Activated T-helper 2 cell treated with anti-CD3 and anti-CD28 coated beads, Interferon-gamma antibody, Interleukin-2, Interleukin-4, amounts not matched to agents 10 μg/mL and 5 μg/mL and 100 μg/mL, durations not matched to agents 14 hours and 24 hours and 36 hours (primary cell): ENCODE results near the gene MTAP. TPM values are rescaled to one million over a fixed set of nuclear protein-coding genes. Genes with fewer than 3 reads are reported as not detected.

Experiments used
- DNase-seq: peaks from one replicate; pipeline ENCODE4 v3.0.0; 2021; ENCODE audit warnings: low spot score
- H3K27ac Mint-ChIP-seq: one replicate; pipeline ENCODE4 v1.8.0; 2021; ENCODE audit warnings: mixed read lengths
- H3K27me3 Mint-ChIP-seq: one replicate; pipeline ENCODE4 v1.8.0; 2021; ENCODE audit warnings: low read depth, mixed read lengths
- H3K36me3 Mint-ChIP-seq: one replicate; pipeline ENCODE4 v1.8.0; 2021; ENCODE audit warnings: low read depth, mixed read lengths
- H3K4me1 Mint-ChIP-seq: one replicate; pipeline ENCODE4 v1.8.0; 2021; ENCODE audit warnings: low read depth, mixed read lengths
- H3K4me3 Mint-ChIP-seq: one replicate; pipeline ENCODE4 v1.8.0; 2021; ENCODE audit warnings: low read depth, mild to moderate bottlenecking, moderate library complexity, mixed read lengths
- H3K9me3 Mint-ChIP-seq: one replicate; pipeline ENCODE4 v1.8.0; 2021; ENCODE audit warnings: mixed read lengths
- intact Hi-C: fragments of 100-400 bp; cut with micrococcal nuclease; formaldehyde crosslinking; loops from one replicate; pipeline ENCODE4 v1.15.1; 2023
- total RNA-seq: library from RNA; stranded (reverse); gene quantifications from 2 replicates; pipeline ENCODE4 v1.2.3, GENCODE V29; 2022

MTAP gene
- total RNA-seq, result 66.6 and 79.9 TPM in 2 replicates

DNA sequence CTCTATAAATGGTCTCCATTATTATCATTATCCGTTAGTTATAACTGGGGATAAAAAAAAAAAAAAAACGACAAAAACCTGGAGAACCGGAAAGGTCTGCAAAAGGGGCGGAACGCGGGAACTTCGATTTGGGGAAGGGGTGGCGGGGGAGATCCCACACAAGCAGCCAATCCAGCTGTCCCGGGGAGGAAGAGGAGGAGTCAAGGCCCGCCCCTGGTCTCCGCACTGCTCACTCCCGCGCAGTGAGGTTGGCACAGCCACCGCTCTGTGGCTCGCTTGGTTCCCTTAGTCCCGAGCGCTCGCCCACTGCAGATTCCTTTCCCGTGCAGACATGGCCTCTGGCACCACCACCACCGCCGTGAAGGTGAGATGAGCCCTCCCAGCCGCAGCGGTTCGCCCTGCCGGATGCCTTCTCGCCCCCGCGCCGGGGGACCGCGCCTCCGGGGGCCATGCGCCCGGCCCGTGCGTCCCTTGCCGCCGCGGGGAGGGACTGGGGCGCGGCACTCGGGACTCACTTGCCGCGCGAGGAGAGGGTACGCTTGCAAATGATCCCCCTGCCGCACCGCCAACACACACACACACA lies at the start of gene MTAP:
Gene MTAP (plus strand): TSS at position 219 of the 583 bp plus-strand sequence. CDS start 113 bp downstream, at position 332.
- H3K9me3 Mint-ChIP-seq, result no peaks in the 10 kb centered on the region
- peak within 1 kb of the TSS; percentile 100 for H3K4me3 Mint-ChIP-seq
- peak; percentile 67 for DNase-seq
- H3K27ac Mint-ChIP-seq, result peak within 1 kb of the TSS; percentile 99
- intact Hi-C loops, result no loop called here
- H3K27me3 Mint-ChIP-seq, result peaks cover 33% of the 10 kb centered on the region
- peaks cover 39% of the 10 kb centered on the region for H3K4me1 Mint-ChIP-seq
- H3K36me3 Mint-ChIP-seq, result peaks cover 30% of the 10 kb centered on the region

DNA sequence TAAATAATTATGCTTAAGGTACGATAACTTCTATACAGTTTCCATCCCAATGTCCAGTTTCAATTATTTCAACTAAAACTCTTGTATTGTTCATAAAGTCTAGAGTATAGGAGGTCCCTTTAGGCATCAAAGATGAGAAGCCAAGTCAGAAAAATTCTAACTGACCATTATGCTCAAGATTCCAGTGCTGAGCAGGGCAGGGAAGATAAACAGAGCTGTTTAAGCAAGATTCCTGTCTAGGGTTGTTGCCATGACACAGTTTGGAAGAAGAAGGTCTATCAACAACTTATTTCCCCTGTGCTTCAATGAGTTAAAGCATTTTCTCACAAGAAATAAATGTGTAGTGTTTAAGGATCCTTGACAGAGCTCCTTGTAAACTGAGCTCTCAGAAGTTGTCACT lies 48.9 kb upstream of the MTAP start:
- peaks cover 71% of the 10 kb centered on the region for H3K27me3 Mint-ChIP-seq
- no peaks in the 10 kb centered on the region for H3K9me3 Mint-ChIP-seq
- intact Hi-C loops, result no loop called here
- H3K36me3 Mint-ChIP-seq, result no peaks in the 10 kb centered on the region
- DNase-seq, result no peak
- H3K4me3 Mint-ChIP-seq, result no peak overlapping the region
- H3K4me1 Mint-ChIP-seq, result no peaks in the 10 kb centered on the region
- no peak overlapping the region for H3K27ac Mint-ChIP-seq

DNA sequence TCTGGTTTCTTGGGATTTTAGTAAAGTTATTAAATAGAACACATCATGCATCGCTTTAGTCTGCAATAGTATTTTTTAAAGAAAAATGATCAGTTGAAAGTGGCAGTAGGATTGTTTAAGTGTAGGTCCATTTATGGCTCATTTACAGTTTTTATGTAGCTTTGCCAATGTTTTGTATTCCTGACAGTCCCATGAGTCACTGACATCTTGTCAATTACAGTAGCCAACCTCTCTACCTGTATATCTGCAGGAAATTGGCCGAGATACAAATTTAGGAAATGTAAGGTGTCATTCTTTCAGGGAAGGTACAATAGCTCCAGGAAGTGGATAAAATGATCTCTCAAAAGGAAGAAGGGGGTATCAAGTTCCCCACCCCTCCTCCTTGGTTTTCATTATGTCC lies 47.7 kb upstream of the MTAP start:
- Mint-ChIP-seq H3K36me3 (no peaks in the 10 kb centered on the region), H3K4me1 (no peaks in the 10 kb centered on the region), H3K27me3 (peaks cover 79% of the 10 kb centered on the region), H3K4me3 (no peak overlapping the region), H3K9me3 (no peaks in the 10 kb centered on the region), H3K27ac (no peak overlapping the region)
- intact Hi-C loops, result no loop called here
- no peak for DNase-seq

DNA sequence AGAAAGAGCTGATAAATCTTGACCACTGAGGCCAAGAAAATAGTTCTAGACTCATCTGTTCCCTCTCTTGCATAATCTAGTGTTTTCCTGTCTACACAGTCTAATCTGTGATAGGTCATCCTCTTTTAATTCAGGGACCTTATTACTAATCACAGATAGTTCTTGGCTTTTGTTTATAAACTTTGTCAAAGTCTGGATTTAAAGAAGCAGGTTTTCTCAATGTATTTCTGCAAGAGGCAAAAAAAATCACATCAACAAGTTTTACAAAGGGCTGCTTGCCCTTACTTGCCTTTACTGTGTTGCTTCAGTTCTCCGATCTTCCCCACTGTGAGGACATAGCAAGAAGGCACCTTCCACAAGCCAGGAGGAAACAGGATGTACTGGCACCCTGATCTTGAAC lies 43.9 kb upstream of the MTAP start:
- H3K36me3 Mint-ChIP-seq, result no peaks in the 10 kb centered on the region
- H3K4me1 Mint-ChIP-seq, result peaks cover 14% of the 10 kb centered on the region
- no peak overlapping the region for H3K4me3 Mint-ChIP-seq
- DNase-seq, result no peak
- no peak overlapping the region for H3K27ac Mint-ChIP-seq
- intact Hi-C loops, result no loop called here
- peaks cover 72% of the 10 kb centered on the region for H3K27me3 Mint-ChIP-seq
- H3K9me3 Mint-ChIP-seq, result no peaks in the 10 kb centered on the region

DNA sequence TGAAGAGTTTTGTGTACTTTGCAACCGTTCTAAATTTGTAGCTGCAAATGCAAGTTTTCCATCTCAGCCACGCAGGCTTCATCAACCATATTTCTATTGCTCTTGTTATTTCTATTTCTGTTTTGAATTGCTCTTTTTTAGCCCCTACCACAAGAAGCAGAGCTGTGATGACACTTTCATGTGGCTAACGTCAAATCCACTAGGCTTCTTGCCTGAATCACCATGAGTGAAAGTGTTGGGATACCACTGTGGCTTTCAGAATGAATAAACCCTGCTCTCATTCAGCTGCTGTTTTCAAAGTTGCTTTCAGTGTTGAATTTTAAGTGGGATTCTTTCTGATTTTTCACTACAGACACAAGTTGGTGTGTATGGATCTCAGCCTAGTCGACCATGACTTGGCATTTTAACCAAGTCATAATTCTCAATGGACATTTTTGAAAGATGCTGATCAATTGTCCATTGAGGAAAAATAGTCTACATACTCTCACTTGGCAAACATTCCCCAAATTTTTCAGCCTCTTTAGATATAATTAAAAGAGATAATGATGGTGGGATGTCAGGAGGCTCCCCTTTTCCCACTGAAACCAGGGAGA lies 41.0 kb upstream of the MTAP start:
- no peaks in the 10 kb centered on the region for H3K9me3 Mint-ChIP-seq
- H3K27ac Mint-ChIP-seq, result no peak overlapping the region
- peak; percentile 29 for DNase-seq
- peaks cover 69% of the 10 kb centered on the region for H3K27me3 Mint-ChIP-seq
- H3K4me1 Mint-ChIP-seq, result peaks cover 14% of the 10 kb centered on the region
- H3K36me3 Mint-ChIP-seq, result no peaks in the 10 kb centered on the region
- intact Hi-C loops, result loop anchor here (1.0 to 10.0 kb wide), 6 partner anchors 17 to 557 kb away; partner anchors contain the start of genes CDKN2B, IFNA10 and IFNA7
- H3K4me3 Mint-ChIP-seq, result no peak overlapping the region

DNA sequence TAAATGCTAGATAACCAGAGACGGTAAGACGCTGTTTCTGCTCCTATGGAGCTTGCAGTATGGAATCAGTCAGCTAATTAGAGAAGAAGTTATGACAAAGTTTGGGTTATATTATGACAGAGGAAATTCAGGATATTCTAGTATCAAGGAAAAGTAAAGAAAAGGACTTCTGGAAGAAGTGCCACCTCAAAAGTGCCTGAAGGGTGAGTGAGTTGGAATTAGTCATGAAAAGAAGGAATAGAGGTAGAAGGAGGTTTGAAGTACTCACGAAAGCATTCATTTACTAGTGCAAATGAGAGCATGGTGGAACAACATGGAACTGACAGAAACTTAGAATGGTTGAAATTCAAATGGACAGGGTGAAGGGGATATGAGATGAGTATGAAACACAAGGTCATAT lies 40.4 kb upstream of the MTAP start:
- Mint-ChIP-seq H3K4me3 (no peak overlapping the region), H3K27ac (no peak overlapping the region), H3K36me3 (no peaks in the 10 kb centered on the region), H3K4me1 (peaks cover 14% of the 10 kb centered on the region), H3K27me3 (peaks cover 71% of the 10 kb centered on the region), H3K9me3 (no peaks in the 10 kb centered on the region)
- no peak for DNase-seq
- intact Hi-C loops, result loop anchor here (5.0 to 10.0 kb wide), 2 partner anchors 185 to 557 kb away; partner anchors contain the start of genes IFNA10 and IFNA7

DNA sequence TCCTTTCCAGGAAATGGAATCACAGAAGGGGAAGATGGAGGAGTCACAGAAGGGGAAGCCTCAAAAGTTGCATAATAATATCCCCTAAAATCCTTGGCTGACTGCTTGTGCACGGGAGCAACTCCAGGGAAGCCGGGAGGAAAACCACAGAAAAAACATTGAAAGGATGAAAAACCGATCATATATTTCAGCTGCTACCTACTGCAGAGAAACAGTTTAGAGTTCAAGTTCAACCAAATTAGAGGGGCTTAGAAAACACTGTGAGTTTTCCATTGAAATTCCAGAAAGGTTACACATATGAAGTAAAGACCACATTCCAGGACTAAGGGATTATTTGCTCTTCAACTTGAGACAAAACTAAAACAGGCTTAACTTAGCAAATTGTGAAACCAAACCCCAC lies 37.6 kb upstream of the MTAP start:
- H3K27ac Mint-ChIP-seq, result no peak overlapping the region
- no peaks in the 10 kb centered on the region for H3K36me3 Mint-ChIP-seq
- H3K27me3 Mint-ChIP-seq, result peaks cover 76% of the 10 kb centered on the region
- H3K9me3 Mint-ChIP-seq, result no peaks in the 10 kb centered on the region
- DNase-seq, result no peak
- intact Hi-C loops, result loop anchor here (5.0 to 10.0 kb wide), 2 partner anchors 188 to 560 kb away; partner anchors contain the start of genes IFNA10 and IFNA7
- no peak overlapping the region for H3K4me3 Mint-ChIP-seq
- H3K4me1 Mint-ChIP-seq, result peaks cover 14% of the 10 kb centered on the region

DNA sequence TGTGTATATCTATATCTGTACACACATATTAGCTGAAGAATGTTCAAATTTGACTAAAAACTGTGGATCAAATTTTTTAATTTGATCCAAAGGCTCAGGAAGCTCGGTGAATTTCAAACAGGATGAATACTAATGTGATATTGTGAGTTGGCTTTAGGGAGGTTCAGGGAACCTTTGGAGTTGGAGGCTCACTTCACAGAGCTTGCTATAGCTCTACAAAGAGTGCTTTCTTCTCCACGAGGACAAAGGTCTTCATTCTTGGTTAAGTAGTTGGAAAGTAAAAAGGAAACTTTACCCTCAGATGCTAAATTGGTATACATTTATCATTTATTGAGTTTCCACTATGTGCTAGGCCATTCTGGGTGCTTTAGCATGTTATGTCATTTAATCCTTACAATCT lies 36.3 kb upstream of the MTAP start:
- H3K27ac Mint-ChIP-seq, result no peak overlapping the region
- DNase-seq, result no peak
- H3K4me3 Mint-ChIP-seq, result no peak overlapping the region
- peaks cover 14% of the 10 kb centered on the region for H3K4me1 Mint-ChIP-seq
- intact Hi-C loops, result loop anchor here (10.0 kb wide), 1 partner anchor 561 kb away; the partner anchor contains the start of genes IFNA10 and IFNA7
- no peaks in the 10 kb centered on the region for H3K36me3 Mint-ChIP-seq
- peaks cover 79% of the 10 kb centered on the region for H3K27me3 Mint-ChIP-seq
- H3K9me3 Mint-ChIP-seq, result no peaks in the 10 kb centered on the region

DNA sequence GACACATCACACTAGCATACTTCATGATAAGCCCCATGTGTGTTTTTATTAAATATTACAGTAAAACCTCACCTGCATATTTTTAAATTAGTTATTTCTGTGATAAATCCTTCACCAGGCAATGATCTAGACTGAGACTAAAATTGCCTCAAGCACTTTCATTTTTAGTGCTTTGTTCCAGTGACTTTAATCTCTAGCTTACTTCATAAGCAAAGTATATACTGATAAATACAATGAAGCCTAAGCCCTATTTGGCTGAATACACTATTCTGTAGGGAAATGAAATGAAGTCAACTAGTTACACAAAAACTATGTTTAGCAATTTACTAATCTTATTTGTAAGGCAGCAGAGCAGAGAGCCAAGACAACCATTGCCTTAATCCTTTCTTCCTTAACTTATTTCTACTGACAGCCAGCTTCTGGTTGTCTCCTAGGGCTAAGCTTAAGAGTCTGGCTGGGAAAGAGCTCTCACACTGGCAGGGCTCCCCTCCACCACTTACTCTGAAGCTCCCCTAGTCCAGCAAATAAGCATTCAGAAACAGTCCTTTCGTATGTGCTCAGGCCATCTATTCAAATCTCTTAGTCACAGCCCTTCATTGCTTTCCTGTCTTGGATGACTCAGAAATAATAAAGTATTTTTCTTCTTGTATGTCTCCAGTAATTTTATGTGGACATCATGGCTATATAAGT lies 31.4 kb upstream of the MTAP start:
- intact Hi-C loops, result no loop called here
- H3K27ac Mint-ChIP-seq, result no peak overlapping the region

DNA sequence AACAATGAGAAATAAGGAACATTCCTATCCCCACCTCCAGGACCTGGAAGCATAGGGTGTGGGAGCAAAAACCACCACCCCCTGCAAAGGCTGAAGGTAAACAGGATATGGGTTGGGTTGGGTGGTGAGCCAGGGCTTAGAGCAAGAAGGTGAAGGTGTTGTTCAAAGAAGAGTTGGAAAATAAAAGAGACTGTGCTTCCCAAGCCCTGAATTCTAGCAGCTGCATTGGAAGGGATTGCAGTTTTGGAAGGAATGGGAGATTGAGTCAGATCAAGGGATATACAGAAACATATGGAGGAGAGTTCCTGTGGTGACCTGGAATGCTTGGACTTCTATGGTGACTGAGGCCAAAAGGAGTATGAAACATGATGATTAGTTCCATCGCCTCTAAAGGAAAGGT lies 24.7 kb upstream of the MTAP start:
- peaks cover 11% of the 10 kb centered on the region for H3K27me3 Mint-ChIP-seq
- H3K9me3 Mint-ChIP-seq, result no peaks in the 10 kb centered on the region
- no peaks in the 10 kb centered on the region for H3K36me3 Mint-ChIP-seq
- intact Hi-C loops, result loop anchor here (2.0 kb wide), 1 partner anchor 17 kb away; no protein-coding TSS in a partner anchor
- H3K27ac Mint-ChIP-seq, result no peak overlapping the region
- DNase-seq, result no peak
- no peak overlapping the region for H3K4me3 Mint-ChIP-seq
- H3K4me1 Mint-ChIP-seq, result no peaks in the 10 kb centered on the region

More for the DNA sequence above, 31.4 kb upstream of the MTAP start:
- Mint-ChIP-seq H3K4me3 (no peak overlapping the region), H3K4me1 (peaks cover 3% of the 10 kb centered on the region), H3K27me3 (peaks cover 58% of the 10 kb centered on the region), H3K9me3 (no peaks in the 10 kb centered on the region), H3K36me3 (no peaks in the 10 kb centered on the region)
- DNase-seq, result no peak

DNA sequence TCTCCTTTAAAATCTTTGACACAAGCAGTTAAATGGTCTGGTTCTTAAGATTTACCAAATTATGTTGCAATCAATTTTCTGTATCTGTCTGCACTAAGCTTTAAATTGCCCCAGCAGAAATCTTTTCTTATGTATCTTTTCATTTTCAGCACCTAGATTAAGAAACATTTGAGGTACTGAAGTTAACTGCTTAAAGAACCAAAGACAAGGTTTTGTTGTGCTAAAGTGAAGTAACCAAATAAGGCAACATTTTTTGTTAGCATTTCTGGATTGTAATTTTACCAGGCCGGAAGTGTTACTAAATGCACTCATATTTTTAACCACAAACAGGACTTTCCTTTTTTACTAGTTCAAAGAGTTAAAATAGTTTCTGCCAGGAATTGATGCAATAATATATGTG lies 24.1 kb upstream of the MTAP start:
- no peaks in the 10 kb centered on the region for H3K4me1 Mint-ChIP-seq
- no peak for DNase-seq
- no peaks in the 10 kb centered on the region for H3K36me3 Mint-ChIP-seq
- H3K27ac Mint-ChIP-seq, result no peak overlapping the region
- intact Hi-C loops, result loop anchor here (2.0 kb wide), 1 partner anchor 18 kb away; no protein-coding TSS in a partner anchor
- H3K9me3 Mint-ChIP-seq, result no peaks in the 10 kb centered on the region
- H3K27me3 Mint-ChIP-seq, result peaks cover 11% of the 10 kb centered on the region
- H3K4me3 Mint-ChIP-seq, result no peak overlapping the region

DNA sequence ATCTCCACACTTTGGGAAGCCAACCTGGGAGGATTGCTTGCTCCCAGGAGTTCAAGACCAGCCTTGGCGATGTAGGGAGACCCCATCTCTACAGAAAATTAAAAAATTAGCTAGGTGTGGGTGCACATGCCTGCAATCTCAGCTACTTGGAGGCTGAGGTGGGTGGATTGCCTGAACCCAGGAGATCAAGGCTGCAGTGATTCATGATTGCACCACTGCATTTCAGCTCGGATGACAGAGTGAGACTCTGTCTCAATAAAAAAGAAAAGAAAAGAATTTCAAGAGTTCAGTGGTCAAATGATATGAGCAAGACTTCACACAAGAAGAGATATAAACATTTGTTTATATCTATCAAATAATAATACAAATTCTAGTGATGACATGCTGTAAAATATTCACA lies 23.0 kb upstream of the MTAP start:
- no peaks in the 10 kb centered on the region for H3K4me1 Mint-ChIP-seq

DNA sequence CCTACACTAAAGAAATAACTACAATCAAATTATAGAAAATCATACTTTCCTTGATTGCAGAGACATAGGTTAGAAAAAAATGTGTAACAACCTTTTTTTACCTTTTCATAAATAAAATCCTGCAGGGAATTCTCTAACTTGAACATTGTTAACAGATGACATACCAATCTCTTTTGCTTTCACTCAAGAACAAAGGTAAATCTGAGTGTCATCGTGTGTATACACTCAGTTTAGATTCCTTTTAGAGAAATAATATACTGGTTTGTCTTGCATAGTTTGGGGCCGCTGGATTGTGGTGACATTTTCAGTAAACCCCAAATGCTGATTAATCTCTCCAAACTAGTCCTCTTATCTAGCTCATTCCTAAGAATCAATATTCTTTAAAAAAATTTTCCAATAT lies 20.8 kb upstream of the MTAP start:
- Mint-ChIP-seq H3K4me1 (no peaks in the 10 kb centered on the region), H3K4me3 (no peak overlapping the region), H3K27ac (no peak overlapping the region), H3K36me3 (no peaks in the 10 kb centered on the region), H3K9me3 (no peaks in the 10 kb centered on the region), H3K27me3 (peaks cover 34% of the 10 kb centered on the region)
- DNase-seq, result no peak
- intact Hi-C loops, result loop anchor here (10.0 kb wide), 1 partner anchor 547 kb away; no protein-coding TSS in a partner anchor

More for the DNA sequence above, 23.0 kb upstream of the MTAP start:
- Mint-ChIP-seq H3K27ac (no peak overlapping the region), H3K9me3 (no peaks in the 10 kb centered on the region), H3K27me3 (peaks cover 21% of the 10 kb centered on the region), H3K36me3 (no peaks in the 10 kb centered on the region), H3K4me3 (no peak overlapping the region)
- intact Hi-C loops, result loop anchor here (2.0 kb wide), 1 partner anchor 19 kb away; no protein-coding TSS in a partner anchor
- DNase-seq, result no peak
